GM12891 (cell line): ENCODE measurements around the gene SLC19A1.

ENCODE experiments used
- DNase-seq: peaks from one replicate; pipeline ENCODE4 v3.0.0; 2011; ENCODE audit warnings: low spot score; ENCODE audit not compliant: insufficient read length
- FAIRE-seq: peaks from 2 replicates; lab custom pipeline; 2011; peaks lifted over from hg19 to GRCh38; lab: Jason Lieb, UNC
- PAX5 ChIP-seq: IDR thresholded peaks from 2 replicates; pipeline ENCODE4 v1.6.1; 2011; ENCODE audit warnings: low read length, moderate library complexity, mild to moderate bottlenecking; ENCODE audit not compliant: insufficient read depth, severe bottlenecking
- POLR2A ChIP-seq: IDR thresholded peaks from 2 replicates; pipeline ENCODE4 v1.6.1; 2011; ENCODE audit warnings: low read depth, low read length, control low read depth
- POLR2AphosphoS5 ChIP-seq: IDR thresholded peaks from 2 replicates; pipeline ENCODE4 v1.6.1; 2011; ENCODE audit warnings: low read depth, low read length, control low read depth
- POU2F2 ChIP-seq: IDR thresholded peaks from 2 replicates; pipeline ENCODE4 v1.6.1; 2011; ENCODE audit warnings: low read depth, mild to moderate bottlenecking, control low read depth, low read length, moderate library complexity
- SPI1 ChIP-seq: IDR thresholded peaks from 2 replicates; pipeline ENCODE4 v1.6.1; 2011; ENCODE audit warnings: low read depth, low read length, control low read depth
- TAF1 ChIP-seq: IDR thresholded peaks from 2 replicates; pipeline ENCODE4 v1.6.1; 2011; ENCODE audit warnings: low read depth, low read length, control low read depth

The SLC19A1 gene

DNA sequence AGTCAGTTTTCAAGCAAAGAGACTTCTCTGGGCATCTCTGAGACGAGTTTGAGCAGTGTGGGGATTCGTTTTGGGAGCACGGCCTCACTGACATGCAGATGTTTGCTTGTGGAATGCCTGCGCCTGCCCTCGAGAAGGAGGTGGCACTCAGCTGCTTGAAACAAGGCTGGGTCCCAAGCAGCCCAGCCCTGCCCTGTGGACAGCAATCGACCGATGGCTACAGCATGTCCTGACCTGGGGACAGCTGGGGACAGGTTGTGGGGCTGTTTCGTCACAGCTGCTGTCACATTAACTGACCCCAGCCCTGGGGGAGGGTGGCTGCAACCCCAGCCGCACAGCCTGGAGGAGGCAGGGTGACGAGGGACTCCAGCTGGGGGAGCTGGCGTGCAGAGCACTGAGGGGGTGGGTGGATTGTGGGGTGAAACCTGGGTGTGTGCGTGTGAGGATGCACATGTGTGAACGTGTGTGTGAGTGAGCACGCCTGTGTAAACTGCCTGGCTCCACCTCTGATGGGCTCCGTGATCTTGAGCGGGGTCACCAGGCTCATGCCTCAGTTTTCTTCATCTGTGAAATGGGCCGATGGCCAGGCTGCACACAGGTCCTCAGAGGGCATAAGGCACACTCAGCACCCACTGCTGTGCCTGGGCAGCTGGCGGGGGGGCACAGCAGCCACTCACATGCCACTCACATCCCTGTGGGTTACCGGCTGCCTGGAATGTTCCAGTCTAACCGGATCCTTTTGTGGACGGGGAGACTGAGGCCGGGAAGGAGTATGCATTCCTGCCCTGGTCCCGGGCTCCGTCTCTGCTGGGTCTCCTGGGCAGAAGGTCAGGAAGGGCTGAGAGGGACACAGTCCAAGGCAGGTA is 87.9 kb downstream of the SLC19A1 start:
- no peak for TF ChIP-seq TAF1
- no peak for TF ChIP-seq POLR2A
- no peak for TF ChIP-seq POLR2AphosphoS5
- TF ChIP-seq POU2F2, result no peak
- TF ChIP-seq SPI1, result no peak
- TF ChIP-seq PAX5, result no peak
- DNase-seq (no peak), FAIRE-seq (no peak)

DNA sequence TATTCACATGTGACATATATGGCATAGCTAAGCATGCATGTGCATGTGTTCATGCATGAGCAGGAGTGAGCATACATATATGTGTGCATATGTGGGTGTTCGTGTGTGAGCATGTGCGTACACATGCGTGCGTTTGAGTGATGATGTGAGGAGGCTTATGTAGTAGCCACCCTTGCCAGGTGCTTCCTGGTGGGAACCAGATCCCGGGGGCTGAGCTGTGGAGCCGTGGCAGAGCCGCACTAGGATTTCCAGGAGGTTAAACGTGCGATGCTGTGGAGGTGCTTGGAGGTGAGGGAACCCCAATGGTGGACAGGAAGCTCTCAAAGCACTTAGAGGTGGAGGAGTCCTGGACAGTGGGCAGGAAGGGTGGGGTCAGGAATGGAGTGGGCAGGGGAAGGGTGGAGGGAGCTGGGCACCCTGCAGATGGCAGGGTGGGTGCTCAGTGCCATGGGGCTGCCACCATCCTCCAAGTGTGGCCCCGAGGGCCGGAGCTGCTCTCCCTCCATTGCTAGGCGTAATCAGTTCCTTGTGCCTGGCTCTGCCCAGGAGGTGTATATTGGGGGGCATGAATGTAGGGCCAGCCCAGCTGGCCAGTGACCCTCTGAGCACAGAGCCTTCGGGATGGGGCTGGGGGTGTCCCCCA is 88.8 kb downstream of the SLC19A1 start:
- no peak for DNase-seq
- FAIRE-seq, result no peak
- TF ChIP-seq SPI1 (no peak), POLR2AphosphoS5 (no peak), PAX5 (no peak), POLR2A (no peak), TAF1 (no peak), POU2F2 (no peak)

DNA sequence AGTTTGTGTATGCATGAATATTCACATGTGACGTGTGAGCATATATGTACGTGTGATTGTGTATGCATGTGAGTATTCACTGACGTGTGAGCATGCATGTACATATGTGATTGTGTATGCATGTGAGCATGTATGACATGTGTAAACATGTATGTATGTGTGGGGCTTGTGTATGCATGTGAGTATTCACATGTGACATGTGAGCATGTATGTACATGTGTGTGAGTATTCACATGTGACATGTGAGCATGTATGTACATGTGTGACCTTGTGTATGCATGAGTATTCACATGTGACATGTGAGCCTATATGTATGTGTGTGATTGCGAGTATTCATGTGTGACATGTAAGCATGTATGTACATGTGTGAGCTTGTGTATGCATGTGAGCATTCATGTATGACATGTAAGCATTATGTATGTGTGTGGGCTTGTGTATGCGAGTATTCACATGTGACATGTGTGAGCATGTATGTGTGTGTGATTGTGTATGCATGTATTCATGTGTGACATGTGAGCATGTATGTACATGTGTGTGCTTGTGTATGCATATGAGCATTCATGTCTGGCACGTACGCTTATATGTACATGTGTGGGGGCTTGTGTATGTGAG is 89.4 kb downstream of the SLC19A1 start:
- TF ChIP-seq SPI1, result no peak
- TF ChIP-seq POU2F2, result no peak; the same call in 1 of the 2 replicates
- no peak for TF ChIP-seq POLR2A
- TF ChIP-seq POLR2AphosphoS5, result no peak
- no peak for TF ChIP-seq TAF1
- no peak for TF ChIP-seq PAX5
- FAIRE-seq (peak; percentile 79), DNase-seq (no peak)

DNA sequence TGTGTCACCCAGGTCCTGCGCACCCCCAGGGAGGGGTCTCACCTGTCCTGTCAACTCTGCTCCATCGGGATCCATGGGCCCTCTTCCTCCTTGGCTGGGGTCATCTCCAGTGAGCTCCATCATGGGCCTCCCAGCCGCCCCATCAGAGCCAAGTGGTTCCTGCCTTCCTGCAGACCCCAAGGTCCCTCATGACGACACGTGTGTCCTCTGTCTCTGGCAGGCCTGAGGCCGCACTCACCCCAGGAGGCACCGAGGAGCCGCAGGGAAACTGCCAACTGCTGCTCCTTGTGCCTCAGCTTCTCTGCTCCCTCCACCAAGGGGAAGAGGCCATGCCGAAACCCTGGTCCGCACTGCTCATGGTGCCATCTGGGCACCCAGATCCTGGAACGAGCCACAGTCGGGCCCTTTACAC is 90.5 kb downstream of the SLC19A1 start:
- FAIRE-seq (no peak), DNase-seq (no peak)
- TF ChIP-seq POLR2AphosphoS5, result no peak
- no peak for TF ChIP-seq POLR2A
- TF ChIP-seq TAF1, result no peak
- no peak for TF ChIP-seq POU2F2
- no peak for TF ChIP-seq PAX5
- no peak for TF ChIP-seq SPI1

GRCh38 chr21:45451091-45451740 is 91.0 kb downstream of the SLC19A1 start:
- TF ChIP-seq POU2F2, result no peak
- TF ChIP-seq PAX5, result no peak
- no peak for TF ChIP-seq POLR2AphosphoS5
- no peak for TF ChIP-seq TAF1

DNA sequence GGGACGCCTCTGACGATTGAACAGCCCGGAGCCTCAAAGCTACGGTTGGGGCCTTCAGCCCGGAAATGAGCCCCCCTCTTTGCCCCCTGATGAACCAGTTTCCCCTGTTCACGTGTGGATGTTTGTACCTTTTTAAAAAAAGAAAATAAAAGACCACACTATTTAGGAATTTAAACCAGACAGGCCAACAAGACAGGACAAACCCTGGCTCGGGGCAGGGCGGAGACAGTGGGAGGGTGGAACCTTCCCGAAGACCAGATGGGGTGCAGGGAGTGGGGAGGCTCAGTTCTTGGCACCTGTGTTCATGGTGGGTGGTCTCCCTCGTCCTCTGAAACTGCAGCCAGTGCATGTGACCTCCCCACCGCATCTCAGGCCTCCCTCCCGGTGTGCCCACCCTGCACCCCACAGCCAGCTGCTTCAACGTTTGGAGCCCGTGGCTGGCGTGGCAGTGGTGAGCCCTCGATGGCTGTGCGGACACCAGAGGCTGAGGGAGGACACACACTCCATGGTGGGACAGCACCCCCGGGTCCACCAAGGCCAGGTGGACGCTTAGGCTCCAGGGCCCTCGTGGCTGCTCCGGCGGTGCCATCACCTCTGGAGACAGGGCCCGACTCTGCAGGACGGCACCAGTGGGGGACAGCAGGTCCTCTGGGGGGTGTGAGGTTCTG is 91.7 kb downstream of the SLC19A1 start:
- TF ChIP-seq POU2F2 (no peak), SPI1 (no peak), POLR2AphosphoS5 (no peak), TAF1 (no peak), PAX5 (no peak), POLR2A (no peak)
- DNase-seq (no peak), FAIRE-seq (no peak)

More at GRCh38 chr21:45451091-45451740, 91.0 kb downstream of the SLC19A1 start:
- FAIRE-seq, result no peak
- no peak for DNase-seq

- TF ChIP-seq POLR2AphosphoS5, result no peak
- no peak for TF ChIP-seq POLR2A
- no peak for TF ChIP-seq POU2F2
- no peak for TF ChIP-seq TAF1
- no peak for TF ChIP-seq SPI1
- TF ChIP-seq PAX5, result no peak
- FAIRE-seq (no peak), DNase-seq (no peak)
Measured at GRCh38 chr21:45449658-45450422, 92.4 kb downstream of the SLC19A1 start.
